Nephron progenitor cell (in vitro differentiated cells): ENCODE data around the gene FXN.

Source experiments
- DNase-seq: peaks from one replicate; pipeline ENCODE4 v3.0.0; 2021
- H3K27ac Mint-ChIP-seq: 2 replicates; pipeline ENCODE4 v1.8.0; 2021; ENCODE audit warnings: mild to moderate bottlenecking, moderate library complexity, mixed read lengths
- H3K27me3 Mint-ChIP-seq: 2 replicates; pipeline ENCODE4 v1.8.0; 2021; ENCODE audit warnings: mild to moderate bottlenecking, low read depth, mixed read lengths; ENCODE audit not compliant: poor library complexity
- H3K36me3 Mint-ChIP-seq: 2 replicates; pipeline ENCODE4 v1.8.0; 2021; ENCODE audit warnings: low read depth, mixed read lengths
- H3K4me1 Mint-ChIP-seq: 2 replicates; pipeline ENCODE4 v1.8.0; 2021; ENCODE audit warnings: mixed read lengths
- H3K4me3 Mint-ChIP-seq: 2 replicates; pipeline ENCODE4 v1.8.0; 2021; ENCODE audit warnings: mild to moderate bottlenecking, moderate library complexity, mixed read lengths
- H3K9me3 Mint-ChIP-seq: 2 replicates; pipeline ENCODE4 v1.8.0; 2021; ENCODE audit warnings: mild to moderate bottlenecking, moderate library complexity, mixed read lengths
- TF ChIP-seq, protein P1 (sequence below): fragments of 200-600 bp; sonication (generic); IDR thresholded peaks from 2 replicates; pipeline ENCODE4 v1.5.0; 2021; ENCODE audit warnings: antibody characterized with exemption

Gene FXN

DNA sequence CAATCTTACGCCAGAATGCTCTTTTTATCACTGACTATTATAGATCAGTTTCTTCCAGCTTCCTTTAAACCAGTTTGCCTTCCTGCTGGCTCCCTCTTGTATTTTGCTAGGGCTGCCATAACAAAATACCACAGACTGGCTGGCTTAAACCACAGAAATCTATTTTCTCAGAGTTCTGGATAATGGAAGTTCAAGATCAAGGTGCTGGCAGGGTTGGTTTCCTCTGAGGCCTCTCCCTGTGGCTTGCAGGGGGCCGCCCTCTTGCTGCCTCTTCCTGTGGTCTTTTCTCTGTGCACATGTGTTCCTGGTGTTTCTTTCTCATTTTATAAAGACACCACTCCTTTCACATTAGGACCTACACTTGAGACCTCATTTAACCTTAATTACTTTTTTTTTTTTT lies 6.8 kb upstream of the FXN start:
- Mint-ChIP-seq H3K27ac (no peak overlapping the region), H3K4me1 (peaks cover 11% of the 10 kb centered on the region), H3K4me3 (no peak overlapping the region), H3K36me3 (no peaks in the 10 kb centered on the region), H3K9me3 (peaks cover 12% of the 10 kb centered on the region), H3K27me3 (peaks cover 3% of the 10 kb centered on the region)
- DNase-seq, result no peak
- TF ChIP-seq, protein P1, sequence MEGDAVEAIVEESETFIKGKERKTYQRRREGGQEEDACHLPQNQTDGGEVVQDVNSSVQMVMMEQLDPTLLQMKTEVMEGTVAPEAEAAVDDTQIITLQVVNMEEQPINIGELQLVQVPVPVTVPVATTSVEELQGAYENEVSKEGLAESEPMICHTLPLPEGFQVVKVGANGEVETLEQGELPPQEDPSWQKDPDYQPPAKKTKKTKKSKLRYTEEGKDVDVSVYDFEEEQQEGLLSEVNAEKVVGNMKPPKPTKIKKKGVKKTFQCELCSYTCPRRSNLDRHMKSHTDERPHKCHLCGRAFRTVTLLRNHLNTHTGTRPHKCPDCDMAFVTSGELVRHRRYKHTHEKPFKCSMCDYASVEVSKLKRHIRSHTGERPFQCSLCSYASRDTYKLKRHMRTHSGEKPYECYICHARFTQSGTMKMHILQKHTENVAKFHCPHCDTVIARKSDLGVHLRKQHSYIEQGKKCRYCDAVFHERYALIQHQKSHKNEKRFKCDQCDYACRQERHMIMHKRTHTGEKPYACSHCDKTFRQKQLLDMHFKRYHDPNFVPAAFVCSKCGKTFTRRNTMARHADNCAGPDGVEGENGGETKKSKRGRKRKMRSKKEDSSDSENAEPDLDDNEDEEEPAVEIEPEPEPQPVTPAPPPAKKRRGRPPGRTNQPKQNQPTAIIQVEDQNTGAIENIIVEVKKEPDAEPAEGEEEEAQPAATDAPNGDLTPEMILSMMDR, result no peak

DNA sequence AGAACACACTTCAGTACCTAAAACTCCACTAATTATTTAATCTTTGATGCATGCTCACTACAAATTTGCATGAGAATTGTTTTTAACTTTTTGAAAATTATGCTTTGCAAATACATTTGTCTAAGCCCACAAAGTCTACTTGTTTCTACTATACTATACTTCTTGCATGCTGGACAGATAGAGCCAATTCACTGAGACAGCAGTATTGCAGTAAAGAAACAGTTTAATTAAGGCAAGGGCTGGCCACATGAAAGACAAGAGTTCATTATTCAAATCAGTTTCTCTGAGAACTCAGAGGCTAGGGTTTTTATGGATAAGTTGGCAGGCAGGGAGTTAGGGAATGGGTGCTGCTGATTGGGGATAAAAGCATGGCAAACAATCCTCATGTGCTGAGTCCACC lies 6.0 kb upstream of the FXN start:
- TF ChIP-seq, protein P1, result no peak
- Mint-ChIP-seq H3K27me3 (peaks cover 3% of the 10 kb centered on the region), H3K27ac (no peak overlapping the region), H3K4me1 (peaks cover 7% of the 10 kb centered on the region), H3K36me3 (no peaks in the 10 kb centered on the region), H3K9me3 (peaks cover 12% of the 10 kb centered on the region), H3K4me3 (no peak overlapping the region)
- no peak for DNase-seq

- TF ChIP-seq, protein P1, result no peak
- peaks cover 9% of the 10 kb centered on the region for H3K4me1 Mint-ChIP-seq
- H3K4me3 Mint-ChIP-seq, result no peak overlapping the region
- peaks cover 12% of the 10 kb centered on the region for H3K9me3 Mint-ChIP-seq
- peaks cover 3% of the 10 kb centered on the region for H3K27me3 Mint-ChIP-seq
- no peaks in the 10 kb centered on the region for H3K36me3 Mint-ChIP-seq
- DNase-seq, result no peak
- H3K27ac Mint-ChIP-seq, result no peak overlapping the region
Measured at GRCh38 chr9:69030851-69031645, 4.5 kb upstream of the FXN start.

- Mint-ChIP-seq H3K4me3 (no peak overlapping the region), H3K9me3 (peaks cover 12% of the 10 kb centered on the region), H3K27ac (peak overlapping the region; percentile 62), H3K4me1 (peaks cover 20% of the 10 kb centered on the region), H3K36me3 (no peaks in the 10 kb centered on the region), H3K27me3 (peaks cover 3% of the 10 kb centered on the region)
- DNase-seq, result no peak
- TF ChIP-seq, protein P1, result no peak
Measured at GRCh38 chr9:69034071-69034470, 1.5 kb upstream of the FXN start.

GRCh38 chr9:69036309-69036708 lies 757 bp downstream of the FXN start:
- TF ChIP-seq, protein P1, result no peak
- Mint-ChIP-seq H3K27ac (peak overlapping the region; percentile 97), H3K36me3 (peaks cover 19% of the 10 kb centered on the region), H3K4me3 (peak overlapping the region; percentile 98), H3K9me3 (peaks cover 8% of the 10 kb centered on the region), H3K4me1 (peaks cover 12% of the 10 kb centered on the region), H3K27me3 (no peaks in the 10 kb centered on the region)
- no peak for DNase-seq

- Mint-ChIP-seq H3K27me3 (no peaks in the 10 kb centered on the region), H3K4me1 (peaks cover 12% of the 10 kb centered on the region), H3K9me3 (peaks cover 8% of the 10 kb centered on the region), H3K4me3 (peak overlapping the region; percentile 98), H3K27ac (peak overlapping the region; percentile 97), H3K36me3 (peaks cover 23% of the 10 kb centered on the region)
- TF ChIP-seq, protein P1, result no peak
- DNase-seq, result no peak
Measured at GRCh38 chr9:69036799-69037198, 1.2 kb downstream of the FXN start.
